K562 (cell line): ENCODE measurements around the gene RNF4. TPM values are rescaled to one million over a fixed set of nuclear protein-coding genes. Genes with fewer than 3 reads are reported as not detected.
A peak's percentile ranks its signal among the peaks of the same experiment; 100 is the strongest.
"Not testable (repeated sequence)": the region's sequence is repeated elsewhere in the genome, so short reads cannot be mapped to it uniquely, and the experiment has no call there.

Source experiments
- ATAC-seq: fragments of 200-7000 bp; cut with Tn5 transposase; 3 replicates; pipeline ENCODE4 v1.9.1; 2020; ENCODE audit warnings: moderate library complexity
- BruUV-seq: library from RNA; stranded (reverse); fragments of 400-500 nt; replicated peaks from 2 replicates; lab custom pipeline; 2021; lab: Mats Ljungman, UMichigan
- CTCF ChIA-PET: fragments of 300-600 bp; formaldehyde crosslinking; extraction: SDS; loops from one replicate; lab custom pipeline; 2021; ENCODE audit warnings: low intra/inter-chr PET ratio; lab: Yijun Ruan, JAX
- POLR2A ChIA-PET: fragments of 300-600, 350-650 bp; sonication (Branson Sonifier 250); formaldehyde crosslinking; extraction: SDS; loops from one replicate; lab custom pipeline; 2021; ENCODE audit warnings: antibody characterized with exemption, inconsistent platforms; lab: Yijun Ruan, JAX
- DNase-seq, 4 experiments: peaks; one replicate each; pipeline versions ENCODE4 v3.0.0 to v3.0.0-alpha.2; 2011 to 2018; ENCODE audit warnings: low spot score in 3 of 4, mixed read lengths in 3 of 4; ENCODE audit errors: extremely low read depth in 1 of 4
- FAIRE-seq: peaks from 2 replicates; lab custom pipeline; 2011; peaks lifted over from hg19 to GRCh38; lab: Jason Lieb, UNC
- H2AFZ ChIP-seq: 2 replicates; pipeline ENCODE4 v1.6.0; 2011; ENCODE audit warnings: low read depth, low read length, control low read depth, inconsistent platforms
- H3K27ac ChIP-seq: fragments of 200-600 bp; 3 replicates; pipeline ENCODE4 v1.8.0; 2011; ENCODE audit warnings: low read depth, mild to moderate bottlenecking, control low read depth, inconsistent platforms, low read length, moderate library complexity, mixed read lengths; ENCODE audit errors: extremely low read depth
- H3K27me3 ChIP-seq, 2 experiments: fragments of 300-600 bp in 1 of 2; 2 replicates in 1 of 2; 3 replicates in 1 of 2; pipeline versions ENCODE4 v1.6.0 to v1.8.0; 2011; ENCODE audit warnings: inconsistent platforms in 2 of 2, low read length in 2 of 2, mild to moderate bottlenecking in 1 of 2, mixed read lengths in 1 of 2, moderate library complexity in 1 of 2; ENCODE audit not compliant: control insufficient read depth in 2 of 2, insufficient read depth in 2 of 2
- H3K36me3 ChIP-seq: fragments of 300-600 bp; 3 replicates; pipeline ENCODE4 v1.8.0; 2011; ENCODE audit warnings: mild to moderate bottlenecking, low read length, inconsistent platforms; ENCODE audit not compliant: control insufficient read depth, insufficient read depth
- H3K4me1 ChIP-seq, 2 experiments: fragments of 200-600 bp in 1 of 2; replicated peaks in 1 of 2; 2 replicates in 1 of 2; 3 replicates in 1 of 2; pipeline versions ENCODE4 v1.5.1 to v1.8.0; 2011; ENCODE audit warnings: inconsistent platforms in 2 of 2, low read length in 2 of 2, mild to moderate bottlenecking in 1 of 2, mixed read lengths in 1 of 2, moderate library complexity in 1 of 2; ENCODE audit not compliant: control insufficient read depth in 2 of 2, insufficient read depth in 2 of 2
- H3K4me2 ChIP-seq: 2 replicates; pipeline ENCODE4 v1.6.1; 2011; ENCODE audit warnings: low read length, control low read depth, inconsistent platforms, mixed read lengths; ENCODE audit not compliant: insufficient read depth
- H3K4me3 ChIP-seq: fragments of 200-600 bp; sonication (generic), shearing (Covaris generic); 2 replicates; pipeline ENCODE4 v1.5.1; 2016; ENCODE audit warnings: control low read depth, inconsistent platforms
- H3K79me2 ChIP-seq: fragments of 200-600 bp; 3 replicates; pipeline ENCODE4 v1.8.0; 2011; ENCODE audit warnings: low read length, inconsistent platforms; ENCODE audit not compliant: control insufficient read depth, insufficient read depth
- H3K9ac ChIP-seq, 2 experiments: 2 replicates each; pipeline versions ENCODE4 v1.6.0 to v1.6.1; 2011; ENCODE audit warnings: low read depth in 2 of 2, low read length in 2 of 2, control low read depth in 1 of 2, inconsistent platforms in 1 of 2, mild to moderate bottlenecking in 1 of 2, mixed read lengths in 1 of 2; ENCODE audit not compliant: insufficient read depth in 1 of 2
- H3K9me1 ChIP-seq: one replicate; pipeline ENCODE4 v1.6.0; 2011; ENCODE audit warnings: inconsistent platforms, mild to moderate bottlenecking, low read length, moderate library complexity; ENCODE audit not compliant: control insufficient read depth, insufficient read depth
- H3K9me3 ChIP-seq: replicated peaks from 2 replicates; pipeline ENCODE4 v1.5.1; 2011; ENCODE audit warnings: low read depth, low read length, inconsistent platforms; ENCODE audit not compliant: control insufficient read depth, insufficient read depth
- H4K20me1 ChIP-seq: replicated peaks from 2 replicates; pipeline ENCODE4 v1.6.1; 2011; ENCODE audit warnings: low read length, inconsistent platforms, mixed read lengths; ENCODE audit not compliant: control insufficient read depth, insufficient read depth
- BCOR ChIP-seq: fragments of 450-650 bp; IDR thresholded peaks from 2 replicates; pipeline ENCODE4 v1.6.1; 2016
- PHB2 ChIP-seq: fragments of 450-650 bp; IDR thresholded peaks from 2 replicates; pipeline ENCODE4 v1.6.1; 2017; ENCODE audit warnings: low read depth
- RBM25 ChIP-seq: fragments of 200-400 bp; formaldehyde crosslinking; IDR thresholded peaks from 2 replicates; pipeline ENCODE4 v1.6.1; 2018; ENCODE audit warnings: low read length, low read depth, moderate library complexity; ENCODE audit not compliant: severe bottlenecking
- ZNF121 ChIP-seq: sonication (generic); formaldehyde crosslinking; conservative IDR thresholded peaks from 2 replicates; pipeline ENCODE4 v1.8.0; 2022; ENCODE audit warnings: missing genetic modification reagents
- ZNF146 ChIP-seq: IDR thresholded peaks from one replicate; pipeline ENCODE4 v1.6.1; 2018; ENCODE audit warnings: missing compliant biosample characterization; ENCODE audit not compliant: unreplicated experiment
- WGBS: fragments of 100-300 bp; shearing (Covaris generic); methylation state at CpG from one replicate; pipeline ENCODE4 v1.1.6; 2016; ENCODE audit warnings: low coverage, mixed read lengths; ENCODE audit not compliant: insufficient coverage; ENCODE audit errors: missing lambda C conversion rate; 5-methylcytosine and 5-hydroxymethylcytosine counted together
- in situ Hi-C: fragments of 300-500 bp; cut with MboI; formaldehyde crosslinking; loops from 4 replicates; pipeline ENCODE4 v1.15.0; 2018; ENCODE audit warnings: inconsistent platforms, mixed read lengths
- intact Hi-C: fragments of 100-400 bp; cut with micrococcal nuclease; formaldehyde crosslinking; loops from 2 replicates; pipeline ENCODE4 v1.14.2; 2022
- polyA plus RNA-seq, 8 experiments: library from polyadenylated mRNA; depleted of rRNA in 4 of 8; stranded (reverse) in 5 of 8; unstranded in 3 of 8; fragments of >200 nt; fragmentation: Nextera tagmentation in 2 of 8; fragmentation: Illumina TruSeq in 1 of 8; extraction: Ambion mirVana in 2 of 8; extraction: Trizol in 1 of 8; gene quantifications; 2 replicates each; pipeline versions ENCODE4 v1.2.1 to v1.2.3, GENCODE V29; 2011 to 2014; ENCODE audit warnings: inconsistent platforms in 1 of 8, missing spikeins in 1 of 8
- total RNA-seq, 7 experiments: library from RNA; depleted of rRNA in 6 of 7; stranded (reverse); fragments of >200 nt in 6 of 7; fragmentation: Illumina TruSeq in 2 of 7; extraction: Trizol in 2 of 7; gene quantifications; 2 replicates each; pipeline versions ENCODE4 v1.2.1 to v1.2.3, GENCODE V29; 2011 to 2021; ENCODE audit warnings: low replicate concordance in 1 of 7

Gene RNF4
- total and polyA plus RNA-seq, 9 of the 15 experiments (the other 6 are each of a cell fraction or from before 2014, with no cell fraction given), result 19.2 to 59.3 (median 44.8) TPM

DNA sequence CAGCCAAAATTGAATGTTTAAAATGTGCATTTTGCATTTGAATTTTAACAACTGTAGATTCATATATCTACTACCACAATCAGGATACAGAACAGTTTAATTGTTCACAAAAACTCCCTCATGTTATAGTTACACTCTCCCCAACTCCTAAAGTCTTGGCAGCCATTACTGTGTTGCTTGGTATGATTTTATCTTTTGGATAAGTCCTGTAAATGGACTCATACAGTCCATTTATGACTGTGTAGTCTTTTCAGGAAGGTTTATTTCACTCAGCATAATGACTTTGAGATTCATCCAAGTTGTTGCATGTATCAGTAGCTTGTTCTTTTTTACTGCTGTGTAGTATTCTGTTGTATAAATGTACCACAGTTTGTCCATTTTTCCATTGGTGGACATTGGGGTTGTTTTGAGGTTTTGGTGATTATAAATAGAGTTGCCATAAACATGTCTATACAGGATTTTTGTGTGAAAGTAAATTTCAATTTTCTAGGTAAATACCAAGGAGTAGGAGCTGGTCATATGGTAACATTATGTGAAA is 77.4 kb downstream of the RNF4 start:
- Histone ChIP-seq H3K4me3 (no peak overlapping the region), H2AFZ (no peak overlapping the region), H3K27ac (no peak overlapping the region), H3K79me2 (peaks cover 93% of the 10 kb centered on the region), H3K4me2 (no peak overlapping the region), H3K9me3 (no peaks in the 10 kb centered on the region), H3K27me3 (no peaks in the 10 kb centered on the region), H3K36me3 (peaks cover 8% of the 10 kb centered on the region; the same call in 2 of the 3 replicates), H3K9ac (no peak overlapping the region), H3K4me1 (no peaks in the 10 kb centered on the region; a peak in 1 of 5 replicates), H4K20me1 (no peaks in the 10 kb centered on the region; the same call in 1 of the 2 replicates), H3K9me1 (no peaks in the 10 kb centered on the region)
- POLR2A ChIA-PET, result interaction anchor here (0.7 kb wide), 1 partner anchor 46 kb away, joined by 3 read pairs; no protein-coding TSS in a partner anchor
- in situ Hi-C loops (no loop called here), intact Hi-C loops (no loop called here)
- ATAC-seq, result no peak
- CTCF ChIA-PET, result no interaction called here
- no peak for FAIRE-seq
- BruUV-seq, result no TSS peak
- DNase-seq, result no peak
- TF ChIP-seq PHB2, result no peak
- TF ChIP-seq ZNF146 (CRISPR knock-in tag), result peak; percentile 49

DNA sequence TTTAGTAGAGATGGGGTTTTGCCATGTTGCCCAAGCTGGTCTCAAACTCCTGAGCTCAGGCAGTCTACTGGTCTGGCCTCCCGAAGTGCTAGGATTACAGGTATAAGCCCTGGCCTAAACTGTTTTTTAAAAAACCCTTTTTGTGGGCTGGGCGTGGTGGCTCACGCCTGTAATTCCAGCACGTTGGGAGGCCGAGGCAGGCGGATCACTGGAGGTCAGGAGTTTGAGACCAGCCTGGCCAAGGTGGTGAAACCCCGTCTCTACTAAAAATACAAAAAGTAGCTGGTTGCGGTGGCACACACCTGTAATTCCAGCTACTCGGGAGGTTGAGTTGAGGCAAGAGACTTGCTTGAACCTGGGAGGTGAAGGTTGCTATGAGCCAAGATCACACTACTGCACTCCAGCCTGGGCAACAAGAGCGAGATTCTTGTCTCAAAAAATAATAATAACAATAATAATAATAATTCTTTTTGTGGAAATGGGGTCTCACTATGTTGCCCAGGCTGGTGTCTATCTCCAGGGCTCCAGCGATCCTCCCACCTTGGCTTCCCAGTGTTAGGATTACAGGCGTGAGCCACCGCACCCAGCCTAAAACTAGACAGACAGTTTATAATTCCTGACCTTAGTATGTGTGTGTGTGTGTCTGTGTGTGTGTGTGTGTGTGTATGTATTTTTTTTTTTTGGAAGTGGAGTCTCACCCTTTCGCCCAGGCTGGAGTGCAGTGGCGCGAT is 78.2 kb downstream of the RNF4 start:
- ATAC-seq, in situ Hi-C loops, H4K20me1 ChIP-seq, H2AFZ ChIP-seq, H3K9me1 ChIP-seq, FAIRE-seq, H3K4me2 ChIP-seq, H3K27me3 ChIP-seq, H3K9ac ChIP-seq, CTCF ChIA-PET, H3K4me1 ChIP-seq, H3K4me3 ChIP-seq, H3K36me3 ChIP-seq, DNase-seq, BruUV-seq, intact Hi-C loops, H3K9me3 ChIP-seq, H3K27ac ChIP-seq: not testable (repeated sequence)
- peaks cover 91% of the 10 kb centered on the region for H3K79me2 ChIP-seq
- POLR2A ChIA-PET, result interaction anchor here (0.6 to 0.7 kb wide), 3 partner anchors 24 to 179 kb away, joined by 3 read pairs; no protein-coding TSS in a partner anchor
- peak; percentile 20; the same call in 1 of the 2 replicates for TF ChIP-seq BCOR
- TF ChIP-seq RBM25, result peak; percentile 24
- TF ChIP-seq ZNF121 (CRISPR knock-in tag), result peak; percentile 89
- 96% methylated on average over 16 of the region's 16 CpGs for WGBS
